HCT116 (cell line): ENCODE measurements around the gene IPCEF1. TPM values are rescaled to one million over a fixed set of nuclear protein-coding genes. Genes with fewer than 3 reads are reported as not detected.

Source experiments
- ATAC-seq: fragments of 200-7000 bp; cut with Tn5 transposase; 2 replicates; pipeline ENCODE4 v1.9.1; 2020; ENCODE audit warnings: mild to moderate bottlenecking, moderate library complexity
- BruUV-seq: library from RNA; stranded (reverse); fragments of 400-500 nt; replicated peaks from 2 replicates; lab custom pipeline; 2021; lab: Mats Ljungman, UMichigan
- CTCF ChIA-PET: fragments of 300-600 bp; sonication (Branson Sonifier 250); formaldehyde crosslinking; loops from one replicate; lab custom pipeline; 2021; ENCODE audit warnings: antibody characterized with exemption; lab: Charles Lee
- POLR2A ChIA-PET: fragments of 300-600, 350-600 bp; sonication (Branson Sonifier 250); formaldehyde crosslinking; loops from one replicate; lab custom pipeline; 2021; ENCODE audit warnings: antibody characterized with exemption; lab: Charles Lee
- RAD21 ChIA-PET, 2 experiments: fragments of 300-600 bp; sonication (Branson Sonifier 250); formaldehyde crosslinking; loops; one replicate each; lab custom pipeline; 2023; ENCODE audit warnings: low total read pairs in 2 of 2; ENCODE audit not compliant: uncharacterized antibody in 2 of 2, unreplicated experiment in 2 of 2, low non-redundant PET in 1 of 2; lab: Charles Lee
- DNase-seq: peaks from one replicate; pipeline ENCODE4 v3.0.0-alpha.2; 2010; ENCODE audit warnings: low read depth, low spot score
- H2AFZ ChIP-seq: fragments of 200-600 bp; shearing (Covaris generic), sonication (generic); 2 replicates; pipeline ENCODE4 v1.6.1; 2017; ENCODE audit warnings: low read depth, mixed run types, mixed read lengths, antibody characterized with exemption, low read length; ENCODE audit not compliant: poor library complexity, severe bottlenecking
- H3K27ac ChIP-seq: 2 replicates; pipeline ENCODE4 v1.5.1; 2012; ENCODE audit warnings: low read depth, low read length
- H3K27me3 ChIP-seq: fragments of 200-600 bp; sonication (generic); 2 replicates; pipeline ENCODE4 v1.6.1; 2016; ENCODE audit warnings: mixed run types, low read length, mixed read lengths; ENCODE audit not compliant: insufficient read depth
- H3K36me3 ChIP-seq, 2 experiments: fragments of 200-500 bp in 1 of 2; fragments of 200-600 bp in 1 of 2; sonication (Bioruptor generic) in 1 of 2; sonication (generic) in 1 of 2; 2 replicates each; pipeline versions ENCODE4 v1.5.1 to v1.6.1; 2014 to 2016; ENCODE audit warnings: low read length in 2 of 2, inconsistent platforms in 1 of 2, mixed read lengths in 1 of 2, mixed run types in 1 of 2; ENCODE audit not compliant: insufficient read depth in 2 of 2, control insufficient read depth in 1 of 2
- H3K4me1 ChIP-seq, 2 experiments: fragments of 200-600 bp in 1 of 2; sonication (generic) in 1 of 2; 2 replicates each; pipeline versions ENCODE4 v1.5.1 to v1.6.1; 2012 to 2017; ENCODE audit warnings: low read length in 2 of 2, inconsistent platforms in 1 of 2, mild to moderate bottlenecking in 1 of 2, mixed read lengths in 1 of 2, mixed run types in 1 of 2, moderate library complexity in 1 of 2; ENCODE audit not compliant: insufficient read depth in 2 of 2, control insufficient read depth in 1 of 2
- H3K4me2 ChIP-seq: fragments of 200-600 bp; sonication (generic); 2 replicates; pipeline ENCODE4 v1.6.1; 2017; ENCODE audit warnings: mixed run types, low read length, mixed read lengths
- H3K4me3 ChIP-seq, 2 experiments: fragments of 200-600 bp in 1 of 2; sonication (generic) in 1 of 2; replicated peaks in 1 of 2; 2 replicates each; pipeline ENCODE4 v1.5.1; 2011 to 2016; ENCODE audit warnings: low read length in 2 of 2, control low read depth in 1 of 2, low read depth in 1 of 2, mild to moderate bottlenecking in 1 of 2, mixed read lengths in 1 of 2, mixed run types in 1 of 2
- H3K79me2 ChIP-seq: fragments of 200-600 bp; sonication (generic); 2 replicates; pipeline ENCODE4 v1.6.1; 2017; ENCODE audit warnings: mild to moderate bottlenecking, mixed run types, low read length, moderate library complexity, mixed read lengths; ENCODE audit not compliant: insufficient read depth
- H3K9ac ChIP-seq: fragments of 200-600 bp; sonication (generic); 2 replicates; pipeline ENCODE4 v1.6.1; 2016; ENCODE audit warnings: low read length, mixed read lengths
- H3K9me2 ChIP-seq: fragments of 200-600 bp; sonication (generic), shearing (Covaris generic); 2 replicates; pipeline ENCODE4 v1.6.1; 2017; ENCODE audit warnings: mixed run types, mild to moderate bottlenecking, moderate library complexity; ENCODE audit not compliant: insufficient read depth
- H3K9me3 ChIP-seq, 2 experiments: fragments of 200-500 bp in 1 of 2; fragments of 200-600 bp in 1 of 2; sonication (Bioruptor generic) in 1 of 2; sonication (generic) in 1 of 2; 2 replicates each; pipeline ENCODE4 v1.6.1; 2014 to 2017; ENCODE audit warnings: low read length in 2 of 2, mixed read lengths in 2 of 2, inconsistent platforms in 1 of 2, low read depth in 1 of 2, mild to moderate bottlenecking in 1 of 2, mixed run types in 1 of 2, moderate library complexity in 1 of 2; ENCODE audit not compliant: control insufficient read depth in 1 of 2, insufficient read depth in 1 of 2
- H4K20me1 ChIP-seq: fragments of 200-600 bp; sonication (generic), shearing (Covaris generic); 2 replicates; pipeline ENCODE4 v1.6.1; 2017; ENCODE audit warnings: mixed run types, mild to moderate bottlenecking, moderate library complexity; ENCODE audit not compliant: insufficient read depth
- CBX3 ChIP-seq: IDR thresholded peaks from 2 replicates; pipeline ENCODE4 v1.6.1; 2012; ENCODE audit warnings: low read depth
- CEBPB ChIP-seq: IDR thresholded peaks from 2 replicates; pipeline ENCODE4 v1.6.1; 2012; ENCODE audit warnings: low read depth
- EGR1 ChIP-seq: IDR thresholded peaks from 2 replicates; pipeline ENCODE4 v1.6.1; 2012; ENCODE audit warnings: low read depth
- ELF1 ChIP-seq: IDR thresholded peaks from 2 replicates; pipeline ENCODE4 v1.6.1; 2012; ENCODE audit warnings: low read depth, borderline replicate concordance
- EZH2phosphoT487 ChIP-seq: fragments of 200-600 bp; IDR thresholded peaks from 2 replicates; pipeline ENCODE4 v1.6.1; 2018; ENCODE audit warnings: antibody characterized with exemption, borderline replicate concordance
- FOSL1 ChIP-seq: IDR thresholded peaks from 2 replicates; pipeline ENCODE4 v1.6.1; 2012; ENCODE audit warnings: low read depth
- JUND ChIP-seq: IDR thresholded peaks from 2 replicates; pipeline ENCODE4 v1.6.1; 2012
- POLR2A ChIP-seq: IDR thresholded peaks from 2 replicates; pipeline ENCODE4 v1.7.0; 2011; ENCODE audit warnings: borderline replicate concordance; ENCODE audit not compliant: insufficient read depth, insufficient read length; ENCODE audit errors: extremely low read depth
- POLR2AphosphoS5 ChIP-seq: IDR thresholded peaks from 2 replicates; pipeline ENCODE4 v1.6.1; 2011; ENCODE audit warnings: mild to moderate bottlenecking, low read depth, low read length, moderate library complexity
- RAD21 ChIP-seq: IDR thresholded peaks from 2 replicates; pipeline ENCODE4 v1.6.1; 2012; ENCODE audit warnings: low read depth, mild to moderate bottlenecking
- REST ChIP-seq: IDR thresholded peaks from 2 replicates; pipeline ENCODE4 v1.6.1; 2012; ENCODE audit warnings: low read depth
- SIN3A ChIP-seq: IDR thresholded peaks from 2 replicates; pipeline ENCODE4 v1.6.1; 2012; ENCODE audit warnings: low read depth
- SP1 ChIP-seq: IDR thresholded peaks from 2 replicates; pipeline ENCODE4 v1.6.1; 2012; ENCODE audit warnings: low read depth
- SRF ChIP-seq: IDR thresholded peaks from 2 replicates; pipeline ENCODE4 v1.6.1; 2012; ENCODE audit warnings: low read depth
- TCF7L2 ChIP-seq: IDR thresholded peaks from 2 replicates; pipeline ENCODE4 v1.7.0; 2011; ENCODE audit warnings: borderline replicate concordance, inconsistent platforms; ENCODE audit not compliant: insufficient read depth, insufficient read length; ENCODE audit errors: extremely low read depth
- ZBTB33 ChIP-seq: IDR thresholded peaks from 2 replicates; pipeline ENCODE4 v1.6.1; 2011; ENCODE audit warnings: mild to moderate bottlenecking, low read length, moderate library complexity; ENCODE audit not compliant: insufficient replicate concordance; ENCODE audit errors: extremely low read depth
- ZFX ChIP-seq: fragments of 450-650 bp; IDR thresholded peaks from 2 replicates; pipeline ENCODE4 v1.6.1; 2017
- ZNF274 ChIP-seq: fragments of 200-500 bp; sonication (Bioruptor generic); IDR thresholded peaks from 2 replicates; pipeline ENCODE4 v1.6.1; 2014; ENCODE audit warnings: mild to moderate bottlenecking, low read depth, low read length, inconsistent platforms
- intact Hi-C: fragments of 100-400 bp; cut with micrococcal nuclease; formaldehyde crosslinking; loops from 2 replicates; pipeline ENCODE4 v1.10.0; 2022
- total RNA-seq: library from RNA; stranded (reverse); gene quantifications from one replicate; pipeline ENCODE4 v1.2.1, GENCODE V29; 2021; ENCODE audit not compliant: unreplicated experiment
- TF ChIP-seq, protein P1 (sequence below): IDR thresholded peaks from 2 replicates; pipeline ENCODE4 v1.6.1; 2012
- TF ChIP-seq, protein P2 (sequence below): IDR thresholded peaks from 2 replicates; pipeline ENCODE4 v1.6.1; 2012

IPCEF1 gene
- total RNA-seq, 1 experiment from 2014 or later: 0.32 TPM

DNA sequence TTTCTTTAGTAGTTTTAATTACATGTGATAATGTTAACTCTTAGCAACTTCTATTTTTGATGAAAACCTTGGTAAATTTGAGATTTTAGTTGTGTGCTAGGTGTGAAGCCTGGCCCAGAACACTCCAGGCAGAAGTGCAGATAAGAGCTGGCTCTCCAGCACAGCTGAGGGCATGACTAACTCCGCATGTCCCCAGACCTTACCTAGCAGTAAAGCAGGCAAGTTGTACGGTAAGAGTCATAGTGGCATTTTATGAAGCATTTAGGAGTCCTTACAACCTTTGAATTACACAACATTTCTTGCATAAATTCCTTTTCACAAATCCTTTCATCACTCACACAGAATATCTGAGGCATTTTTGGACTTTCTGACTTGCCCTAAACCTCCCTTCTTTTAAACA lies 250.4 kb downstream of the IPCEF1 start:
- no peak overlapping the region for H3K4me3 ChIP-seq
- no peak for ATAC-seq
- H3K9ac ChIP-seq: no peak overlapping the region
- no peak for TF ChIP-seq ZNF274
- no peak for TF ChIP-seq EGR1
- TF ChIP-seq ZFX: no peak
- TF ChIP-seq, protein P1, sequence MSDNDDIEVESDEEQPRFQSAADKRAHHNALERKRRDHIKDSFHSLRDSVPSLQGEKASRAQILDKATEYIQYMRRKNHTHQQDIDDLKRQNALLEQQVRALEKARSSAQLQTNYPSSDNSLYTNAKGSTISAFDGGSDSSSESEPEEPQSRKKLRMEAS: no peak
- no peak for TF ChIP-seq SIN3A
- TF ChIP-seq POLR2AphosphoS5: no peak
- TF ChIP-seq JUND: no peak
- TF ChIP-seq POLR2A: no peak
- no peak for TF ChIP-seq RAD21
- TF ChIP-seq CEBPB: no peak
- TF ChIP-seq FOSL1: no peak
- TF ChIP-seq SRF: no peak
- no peak for TF ChIP-seq EZH2phosphoT487
- no peak for TF ChIP-seq CBX3
- no peak for TF ChIP-seq REST
- no peak for TF ChIP-seq SP1
- TF ChIP-seq, protein P2, sequence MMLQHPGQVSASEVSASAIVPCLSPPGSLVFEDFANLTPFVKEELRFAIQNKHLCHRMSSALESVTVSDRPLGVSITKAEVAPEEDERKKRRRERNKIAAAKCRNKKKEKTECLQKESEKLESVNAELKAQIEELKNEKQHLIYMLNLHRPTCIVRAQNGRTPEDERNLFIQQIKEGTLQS: no peak
- TF ChIP-seq ELF1: no peak
- TF ChIP-seq TCF7L2: no peak
- no peak for TF ChIP-seq ZBTB33
- TF ChIP-seq, all 23 proteins: peak for 0
- Histone ChIP-seq H3K79me2 (no peaks in the 10 kb centered on the region), H3K4me1 (no peaks in the 10 kb centered on the region), H3K36me3 (no peaks in the 10 kb centered on the region), H3K4me2 (no peak overlapping the region), H3K9me2 (no peaks in the 10 kb centered on the region), H3K27ac (no peak overlapping the region), H3K9me3 (no peaks in the 10 kb centered on the region), H3K27me3 (peaks cover 11% of the 10 kb centered on the region), H2AFZ (no peak overlapping the region), H4K20me1 (no peaks in the 10 kb centered on the region)
- intact Hi-C loops: no loop called here
- ChIA-PET RAD21 (no interaction called here), POLR2A (no interaction called here), CTCF (no interaction called here)
- BruUV-seq: no TSS peak
- no peak for DNase-seq
